Fibroblast of skin of scalp (primary cell): Measurements from ENCODE around the gene PCSK5.
"Not testable (repeated sequence)": the region's sequence is repeated elsewhere in the genome, so short reads cannot be mapped to it uniquely, and the experiment has no call there.

ENCODE experiments used
- DNase-seq: peaks from one replicate; pipeline ENCODE4 v3.0.0-alpha.2; 2013

The PCSK5 gene

GRCh38 chr9:76323490-76323889, 433.0 kb downstream of the PCSK5 start:
- no peak for DNase-seq

GRCh38 chr9:76324030-76324429, 433.6 kb downstream of the PCSK5 start:
- not testable (repeated sequence) for DNase-seq

- no peak for DNase-seq
These were observed 439.6 kb downstream of the PCSK5 start for GRCh38 chr9:76330034-76330433.

GRCh38 chr9:76333388-76333787, 442.9 kb downstream of the PCSK5 start:
- DNase-seq, result no peak

GRCh38 chr9:76333964-76334363, 443.5 kb downstream of the PCSK5 start:
- no peak for DNase-seq

- DNase-seq, result no peak
These were observed 445.6 kb downstream of the PCSK5 start for GRCh38 chr9:76336027-76336426.

- no peak for DNase-seq
These were observed 447.9 kb downstream of the PCSK5 start for GRCh38 chr9:76338418-76338817.

- DNase-seq, result no peak
These were observed 451.1 kb downstream of the PCSK5 start for GRCh38 chr9:76341616-76342015.

GRCh38 chr9:76342201-76342600, 451.7 kb downstream of the PCSK5 start:
- DNase-seq, result no peak

- no peak for DNase-seq
These were observed 452.4 kb downstream of the PCSK5 start for GRCh38 chr9:76342858-76343257.

GRCh38 chr9:76349865-76350264, 459.4 kb downstream of the PCSK5 start:
- no peak for DNase-seq

GRCh38 chr9:76351006-76351405, 460.5 kb downstream of the PCSK5 start:
- DNase-seq, result no peak

- DNase-seq, result no peak
These were observed 461.6 kb downstream of the PCSK5 start for GRCh38 chr9:76352026-76352620.

GRCh38 chr9:76353280-76353679, 462.8 kb downstream of the PCSK5 start:
- no peak for DNase-seq

GRCh38 chr9:76354221-76354620, 463.7 kb downstream of the PCSK5 start:
- DNase-seq, result no peak

GRCh38 chr9:76355886-76356285, 465.4 kb downstream of the PCSK5 start:
- no peak for DNase-seq

- no peak for DNase-seq
These were observed 467.1 kb downstream of the PCSK5 start for GRCh38 chr9:76357555-76357954.

- DNase-seq, result no peak
These were observed 468.3 kb downstream of the PCSK5 start for GRCh38 chr9:76358628-76359280.

- DNase-seq, result no peak
These were observed 468.9 kb downstream of the PCSK5 start for GRCh38 chr9:76359365-76359764.

GRCh38 chr9:76359766-76360165, 469.3 kb downstream of the PCSK5 start:
- DNase-seq, result no peak

- not testable (repeated sequence) for DNase-seq
These were observed 472.0 kb downstream of the PCSK5 start for GRCh38 chr9:76362332-76363031.

- DNase-seq, result no peak
These were observed 472.5 kb downstream of the PCSK5 start for GRCh38 chr9:76363032-76363395.

GRCh38 chr9:76365028-76365427, 474.6 kb downstream of the PCSK5 start:
- DNase-seq, result peak; percentile 38

GRCh38 chr9:76366275-76366674, 475.8 kb downstream of the PCSK5 start:
- no peak for DNase-seq
